Dedifferentiated amniotic fluid mesenchymal stem cell (primary cell): ENCODE results near the gene SNORC.

Experiments used
- DNase-seq: peaks from one replicate; pipeline ENCODE4 v3.0.0-alpha.2; 2016; ENCODE audit errors: extremely low spot score

The SNORC gene

DNA sequence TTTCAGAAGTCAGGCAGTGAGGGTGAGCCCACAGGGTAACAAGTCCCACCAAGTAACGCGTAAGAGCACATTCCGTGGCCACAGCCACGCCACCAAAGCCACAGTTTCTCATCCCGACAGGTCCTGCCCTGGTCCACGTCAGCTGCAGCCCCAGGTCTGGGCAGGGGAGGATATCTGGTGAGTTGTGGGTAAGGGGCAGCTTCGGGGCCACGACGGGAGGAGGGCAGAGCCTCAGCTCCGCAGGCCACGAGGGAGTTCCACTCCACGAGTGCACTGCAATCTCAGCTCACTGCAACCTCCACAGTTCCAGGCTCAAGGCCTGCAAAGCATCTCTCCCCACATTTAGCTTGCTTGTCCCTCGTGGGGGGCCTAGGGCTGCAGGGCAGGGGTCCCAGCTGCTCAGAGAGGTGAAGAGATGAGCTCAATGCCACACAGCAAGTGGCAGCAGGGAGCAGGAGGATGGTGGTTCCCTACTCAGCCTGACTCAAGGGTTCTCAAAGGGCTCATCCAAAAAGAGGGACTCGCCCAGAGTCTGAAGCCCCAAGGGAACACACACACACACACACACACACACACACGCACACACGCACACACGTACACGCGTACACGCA lies 12.5 kb downstream of the SNORC start:
- DNase-seq = no peak

- no peak for DNase-seq
Observed at GRCh38 chr2:232883116-232883721, 13.2 kb downstream of the SNORC start.

- DNase-seq = no peak
Observed at GRCh38 chr2:232884001-232884421, 13.9 kb downstream of the SNORC start.

- DNase-seq = no peak
Observed at GRCh38 chr2:232884549-232885263, 14.6 kb downstream of the SNORC start.

DNA sequence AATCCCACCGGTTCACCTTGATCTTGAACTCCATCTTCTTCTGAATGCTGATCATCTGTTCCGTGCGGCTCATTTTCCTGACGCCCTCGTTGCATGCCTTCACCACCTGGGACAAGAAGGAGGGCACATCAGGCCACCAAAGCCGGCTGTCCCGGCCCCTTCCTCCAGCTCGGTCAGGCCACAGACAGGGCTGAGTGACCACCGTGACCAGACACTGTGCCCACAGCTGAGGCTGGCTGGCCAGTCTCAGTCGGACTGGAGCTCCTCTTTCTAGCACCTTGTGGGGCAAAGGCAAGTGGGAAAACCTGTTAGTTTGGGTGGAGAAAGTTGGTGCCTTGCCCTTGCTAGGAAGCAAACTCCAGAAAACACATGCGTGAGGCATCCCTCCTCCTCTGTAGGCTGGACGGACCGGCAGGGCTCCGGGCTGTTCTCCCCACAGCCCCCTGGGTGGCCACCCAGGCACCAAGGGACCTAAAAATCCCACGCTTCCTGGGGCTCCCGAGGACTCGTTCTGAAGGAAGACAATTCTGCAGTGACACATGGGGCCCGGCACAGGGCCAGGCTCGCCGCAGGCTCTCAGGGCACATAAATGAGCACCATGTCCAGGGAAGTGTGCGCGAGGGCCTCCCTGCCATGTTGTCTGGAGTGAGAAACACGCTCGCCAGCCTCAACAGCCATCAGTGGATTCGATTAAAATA lies 15.3 kb downstream of the SNORC start:
- no peak for DNase-seq

DNA sequence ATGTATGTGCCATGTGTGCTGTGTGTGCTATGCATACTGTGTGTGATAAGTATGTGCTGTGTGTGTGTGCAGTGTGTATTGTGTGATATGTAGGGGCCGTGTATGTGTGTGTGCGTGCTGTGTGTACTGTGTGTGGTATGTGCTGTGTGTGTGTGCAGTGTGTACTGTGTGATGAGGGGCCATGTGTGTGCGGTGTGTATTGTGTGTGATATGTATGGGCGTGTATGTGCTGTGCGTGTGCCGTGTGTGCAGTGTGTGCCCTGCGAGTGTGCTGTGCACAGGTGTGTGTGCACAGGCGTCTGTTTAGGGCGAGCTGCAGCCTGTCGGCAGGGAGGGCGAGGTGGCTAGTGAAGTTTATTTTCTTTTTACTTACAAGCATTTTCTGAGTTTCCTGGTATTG lies 16.1 kb downstream of the SNORC start:
- DNase-seq = no peak

DNA sequence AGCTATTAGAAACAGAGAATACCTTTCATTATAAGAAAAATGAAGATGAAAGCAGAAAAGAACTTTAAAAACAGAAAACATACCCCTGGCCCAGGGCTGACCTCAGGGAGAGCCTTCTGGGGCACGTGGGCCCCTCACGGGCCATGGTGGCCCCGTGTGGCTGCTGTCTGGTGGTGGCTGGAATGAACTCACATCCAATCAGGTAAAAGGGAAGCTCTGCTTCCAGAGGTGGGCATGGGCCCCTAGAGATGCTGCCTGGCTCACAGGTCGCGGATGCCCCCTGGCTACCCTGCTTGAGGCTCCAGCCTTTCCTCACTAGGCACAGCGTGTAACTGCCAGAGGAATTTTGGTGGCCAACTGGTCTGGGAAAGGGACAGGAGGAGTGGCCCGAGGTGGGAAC lies 16.6 kb downstream of the SNORC start:
- no peak for DNase-seq

- DNase-seq = no peak
Observed at GRCh38 chr2:232887171-232887850, 17.2 kb downstream of the SNORC start.

GRCh38 chr2:232888099-232888836 lies 18.2 kb downstream of the SNORC start:
- no peak for DNase-seq

DNA sequence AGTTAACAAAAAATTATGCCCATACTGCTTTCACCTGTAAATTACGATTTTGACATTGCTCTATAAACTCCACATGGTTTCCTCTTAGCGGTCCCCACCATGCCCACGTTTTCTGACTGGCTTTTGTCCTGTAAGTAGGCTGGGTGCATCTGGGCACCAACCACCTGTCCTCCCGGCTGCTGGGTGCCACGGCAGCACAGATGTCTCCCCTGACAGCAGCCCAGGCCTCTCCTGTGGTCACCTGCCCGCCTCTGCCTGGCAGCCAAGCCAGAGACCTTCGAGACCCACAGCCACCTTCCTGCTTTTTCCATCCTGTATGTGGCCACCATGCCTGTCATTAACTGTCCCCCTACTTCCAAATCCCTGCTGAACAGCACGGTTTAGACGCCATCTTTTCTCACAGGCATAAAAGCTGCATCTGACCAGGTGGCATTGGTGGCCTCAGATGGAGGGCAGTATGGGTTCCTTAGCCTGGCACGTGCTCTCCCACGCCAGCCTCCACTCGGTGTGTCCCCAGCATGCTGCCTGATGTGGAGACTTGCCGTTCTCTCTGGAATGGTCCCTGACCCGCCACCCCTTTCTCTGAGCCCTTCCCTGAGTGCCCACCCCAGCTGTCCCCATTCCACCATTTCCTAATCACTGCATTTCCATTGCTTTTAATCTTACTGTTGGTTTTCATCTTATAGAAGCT lies 18.9 kb downstream of the SNORC start:
- DNase-seq = no peak

GRCh38 chr2:232889876-232890401 lies 19.9 kb downstream of the SNORC start:
- no peak for DNase-seq

DNA sequence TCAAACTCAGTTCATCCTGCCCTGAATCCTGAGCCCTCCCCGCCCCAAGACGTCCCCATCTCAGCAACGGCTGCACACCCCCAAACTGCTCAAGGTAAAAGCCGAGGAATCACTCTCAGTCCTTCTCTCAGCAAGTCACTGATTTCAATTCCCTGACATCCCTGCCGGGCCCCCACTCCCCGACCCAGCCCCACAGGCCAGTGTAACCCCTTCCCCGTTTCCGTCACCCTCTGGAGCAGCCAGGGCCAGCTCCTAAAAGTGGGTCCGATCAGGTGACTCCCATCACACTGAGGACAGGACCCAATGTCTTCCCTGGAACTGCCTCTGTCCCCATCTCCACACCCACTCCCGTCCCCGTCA lies 20.5 kb downstream of the SNORC start:
- no peak for DNase-seq

DNA sequence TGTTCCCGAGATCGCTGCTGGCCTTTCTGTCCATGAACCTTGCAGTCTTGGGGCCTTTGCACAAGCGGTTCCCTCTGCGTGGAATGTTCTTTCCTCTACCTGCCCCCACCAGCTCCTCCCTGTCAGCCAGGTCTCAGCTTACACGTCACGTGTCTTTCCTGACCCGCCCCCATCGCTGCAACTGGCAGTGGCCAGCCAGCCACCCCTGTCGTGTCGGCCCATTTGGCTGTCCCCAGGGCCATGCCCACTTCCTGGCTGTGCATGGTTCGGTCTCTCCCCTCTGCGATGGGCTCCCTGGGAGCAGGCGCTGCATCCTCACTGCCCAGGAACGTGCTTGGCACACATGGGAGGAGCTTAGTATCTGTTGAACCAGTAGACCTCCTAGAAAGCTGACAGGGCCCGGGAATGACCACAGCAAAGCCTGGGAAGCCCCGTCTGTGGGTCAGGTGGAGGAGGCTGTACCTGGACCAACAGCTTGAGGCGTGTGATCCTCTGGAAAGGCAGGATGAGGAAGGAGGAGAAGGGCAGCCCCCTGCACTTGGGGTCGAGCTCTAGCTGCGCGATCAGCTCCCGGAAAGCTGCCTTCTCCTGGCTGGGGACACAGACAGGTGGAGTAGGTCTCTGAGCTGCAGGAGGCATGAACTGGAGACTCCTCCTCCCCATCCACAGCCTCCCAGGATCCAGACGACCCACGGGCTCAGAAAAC lies 21.0 kb downstream of the SNORC start:
- DNase-seq = no peak

- peak; percentile 69 for DNase-seq
Observed at GRCh38 chr2:232891621-232892071, 21.6 kb downstream of the SNORC start.

GRCh38 chr2:232892221-232892620 lies 22.2 kb downstream of the SNORC start:
- no peak for DNase-seq

DNA sequence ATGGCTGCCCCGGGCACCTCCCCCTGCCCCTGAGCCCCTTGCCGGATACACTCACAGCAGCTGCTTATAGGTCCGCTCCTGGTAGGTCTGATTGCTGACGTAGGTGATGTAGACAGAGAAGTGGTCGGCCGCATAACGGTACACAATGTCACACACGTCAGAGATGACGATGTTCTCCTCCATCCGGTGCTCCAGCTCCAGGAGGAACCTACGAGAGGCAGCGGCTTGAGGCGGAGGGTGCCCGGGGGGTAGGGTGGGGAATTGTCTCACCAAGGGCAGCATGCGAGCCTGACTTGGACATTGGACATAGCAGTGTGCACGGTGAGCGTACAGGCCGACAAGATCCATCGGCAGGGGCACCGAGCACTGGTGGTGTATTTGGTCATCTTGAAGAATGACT lies 22.8 kb downstream of the SNORC start:
- no peak for DNase-seq

- no peak for DNase-seq
Observed at GRCh38 chr2:232893834-232894233, 23.8 kb downstream of the SNORC start.

GRCh38 chr2:232894251-232894650 lies 24.2 kb downstream of the SNORC start:
- no peak for DNase-seq

DNA sequence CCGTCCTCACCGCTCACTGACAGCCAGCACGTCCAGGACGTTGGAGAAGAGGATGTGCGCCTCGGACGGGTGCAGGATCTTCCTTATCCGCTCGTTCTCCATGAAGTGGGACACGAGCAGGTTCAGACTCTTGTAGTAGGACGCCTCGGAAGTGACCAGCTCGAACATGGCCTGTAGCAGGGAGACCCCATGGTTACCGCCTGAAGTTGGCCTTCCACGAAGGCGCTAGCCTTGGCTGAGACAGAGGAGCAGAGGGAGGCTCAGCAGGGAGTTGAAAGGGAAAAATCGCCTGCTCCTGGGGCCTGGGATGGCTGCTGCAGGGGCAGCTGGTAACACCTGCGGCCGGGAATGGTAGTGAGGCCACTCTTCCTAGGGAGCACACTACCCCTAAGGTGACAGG lies 24.7 kb downstream of the SNORC start:
- no peak for DNase-seq

DNA sequence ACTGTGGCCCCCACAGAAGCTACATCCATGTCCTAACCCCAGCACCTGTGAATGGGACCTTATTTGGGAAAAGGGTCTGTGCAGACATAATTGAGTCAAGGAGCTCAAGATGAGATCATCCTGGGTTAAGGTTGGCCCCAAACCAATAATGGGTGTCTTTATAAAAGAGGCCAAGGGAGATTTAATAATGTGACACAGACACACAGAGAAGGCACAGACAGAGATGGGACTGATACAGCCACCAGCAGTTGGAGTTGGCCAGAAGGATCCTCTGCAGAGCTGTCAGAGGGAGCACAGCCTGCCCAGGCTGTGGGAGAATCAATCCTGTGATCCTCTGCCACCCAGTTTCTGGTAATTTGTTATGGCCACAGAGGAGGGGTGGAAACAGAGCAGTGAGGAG lies 26.0 kb downstream of the SNORC start:
- DNase-seq = no peak
